AG04449 (cell line): Measurements from ENCODE around the gene HOXA9.
A peak's percentile ranks its signal among the peaks of the same experiment; 100 is the strongest.

Experiments
- CTCF ChIA-PET: fragments of 350-600 bp; formaldehyde crosslinking; extraction: SDS; loops from one replicate; lab custom pipeline; 2021; ENCODE audit warnings: antibody characterized with exemption; lab: Yijun Ruan, JAX
- POLR2A ChIA-PET: fragments of 400-600, 350-600 bp; formaldehyde crosslinking; extraction: SDS; loops from one replicate; lab custom pipeline; 2020; ENCODE audit warnings: antibody characterized with exemption, inconsistent platforms; lab: Yijun Ruan, JAX
- DNase-seq: peaks from one replicate; pipeline ENCODE4 v3.0.0-alpha.2; 2010; ENCODE audit warnings: low read depth, low spot score
- H3K4me3 ChIP-seq: 2 replicates; pipeline ENCODE4 v1.5.1; 2011; ENCODE audit warnings: low read depth, mild to moderate bottlenecking, control low read depth, low read length
- TF ChIP-seq, protein P1 (sequence below): IDR thresholded peaks from one replicate; pipeline ENCODE4 v1.5.1; 2011; ENCODE audit warnings: mild to moderate bottlenecking, moderate library complexity, low read length, control low read depth, inconsistent platforms; ENCODE audit not compliant: insufficient read depth; ENCODE audit errors: missing control alignments

The HOXA9 gene

DNA sequence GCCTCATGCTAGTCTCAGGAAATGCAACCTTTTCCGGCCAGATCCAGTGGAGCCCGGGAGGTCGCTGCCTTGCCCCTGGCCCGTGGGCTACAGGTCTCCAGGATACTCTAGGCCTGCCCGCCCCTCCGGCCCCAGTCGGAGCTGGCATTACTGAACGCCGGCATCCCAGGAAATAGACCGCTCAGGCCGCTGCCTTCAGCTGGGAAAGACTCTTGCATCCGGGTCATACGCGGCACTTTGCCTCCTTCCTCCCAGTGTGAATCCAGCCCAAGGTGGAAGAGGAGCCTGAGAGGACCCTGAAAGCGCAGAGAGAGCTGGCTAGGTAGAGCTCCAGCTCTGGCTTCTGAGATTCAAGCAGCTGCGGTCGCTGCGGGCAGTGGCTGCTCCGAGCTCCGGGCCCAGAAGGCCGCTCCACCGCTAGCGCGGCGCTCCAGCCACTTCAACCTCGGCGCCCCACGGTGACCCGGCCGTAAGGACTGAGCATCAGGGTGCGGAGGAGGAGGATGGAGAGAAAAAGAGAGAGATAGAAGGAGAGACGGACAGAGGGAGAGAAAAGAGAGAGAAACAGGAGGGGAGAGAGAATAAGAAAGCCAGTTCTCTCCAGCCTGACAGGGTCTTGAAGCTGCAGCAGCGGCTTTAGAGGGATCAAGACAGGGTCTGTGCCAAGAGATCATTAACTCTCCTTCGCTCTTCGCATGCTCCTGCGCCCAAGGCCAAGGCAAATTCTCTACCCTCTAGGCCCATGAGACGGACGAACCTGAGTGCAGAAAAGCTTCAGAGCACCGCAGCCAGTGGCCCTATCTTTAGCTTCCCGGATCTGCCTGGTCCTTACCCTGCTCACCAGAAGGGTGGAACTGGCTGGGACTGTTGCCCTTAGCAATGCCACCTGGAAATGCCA is 10.5 kb upstream of the HOXA9 start:
- H3K4me3 ChIP-seq = peak overlapping the region; percentile 75
- no peak for DNase-seq
- TF ChIP-seq, protein P1, sequence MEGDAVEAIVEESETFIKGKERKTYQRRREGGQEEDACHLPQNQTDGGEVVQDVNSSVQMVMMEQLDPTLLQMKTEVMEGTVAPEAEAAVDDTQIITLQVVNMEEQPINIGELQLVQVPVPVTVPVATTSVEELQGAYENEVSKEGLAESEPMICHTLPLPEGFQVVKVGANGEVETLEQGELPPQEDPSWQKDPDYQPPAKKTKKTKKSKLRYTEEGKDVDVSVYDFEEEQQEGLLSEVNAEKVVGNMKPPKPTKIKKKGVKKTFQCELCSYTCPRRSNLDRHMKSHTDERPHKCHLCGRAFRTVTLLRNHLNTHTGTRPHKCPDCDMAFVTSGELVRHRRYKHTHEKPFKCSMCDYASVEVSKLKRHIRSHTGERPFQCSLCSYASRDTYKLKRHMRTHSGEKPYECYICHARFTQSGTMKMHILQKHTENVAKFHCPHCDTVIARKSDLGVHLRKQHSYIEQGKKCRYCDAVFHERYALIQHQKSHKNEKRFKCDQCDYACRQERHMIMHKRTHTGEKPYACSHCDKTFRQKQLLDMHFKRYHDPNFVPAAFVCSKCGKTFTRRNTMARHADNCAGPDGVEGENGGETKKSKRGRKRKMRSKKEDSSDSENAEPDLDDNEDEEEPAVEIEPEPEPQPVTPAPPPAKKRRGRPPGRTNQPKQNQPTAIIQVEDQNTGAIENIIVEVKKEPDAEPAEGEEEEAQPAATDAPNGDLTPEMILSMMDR = no peak
- ChIA-PET CTCF (interaction anchor here (0.9 to 9.5 kb wide), 4 partner anchors 11 to 1283 kb away, joined by 4 to 117 read pairs (median 8); partner anchors contain the start of gene HOXA9), POLR2A (interaction anchor here (0.8 to 5.5 kb wide), 4 partner anchors 6 to 14 kb away, joined by 3 to 53 read pairs (median 23); partner anchors contain the start of gene HOXA9)

DNA sequence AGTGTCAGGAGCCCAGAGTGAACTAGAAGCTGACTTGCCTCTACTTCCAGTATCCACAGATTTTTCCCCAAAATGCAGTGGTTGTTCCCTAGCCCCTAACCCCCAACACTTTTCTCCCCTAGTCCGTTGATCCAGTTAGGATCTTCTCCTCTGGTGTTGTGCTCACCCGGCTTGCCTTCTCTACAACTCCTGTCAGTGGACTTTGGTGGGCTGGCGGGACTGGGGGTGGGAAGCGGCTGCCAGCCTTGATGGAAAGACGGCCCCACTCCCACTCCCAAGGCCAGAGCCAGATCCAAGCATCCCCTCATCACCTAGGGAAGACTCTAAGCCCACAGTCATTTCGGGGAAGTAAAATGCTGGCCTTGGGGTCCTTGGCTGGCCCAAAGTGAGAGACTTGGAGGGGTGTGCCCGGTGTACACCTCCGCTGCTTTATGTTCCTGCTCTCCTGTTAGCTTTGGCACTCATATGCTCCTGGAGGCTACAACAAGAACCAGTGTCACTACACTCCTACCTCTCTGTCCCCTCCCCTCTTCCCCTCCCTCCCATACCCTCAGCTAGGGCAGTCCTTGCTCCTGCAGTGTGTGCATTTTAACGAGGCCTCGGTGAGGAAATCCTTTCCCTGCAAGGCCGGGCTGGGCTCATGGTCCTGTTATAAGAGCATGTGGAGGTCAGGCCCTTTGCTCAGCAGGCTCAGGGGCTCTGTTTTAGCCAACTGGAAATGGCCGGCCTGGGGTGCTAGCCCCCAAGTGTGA is 9.7 kb upstream of the HOXA9 start:
- peak overlapping the region; percentile 75 for H3K4me3 ChIP-seq
- DNase-seq = no peak
- POLR2A ChIA-PET = interaction anchor here (0.8 to 5.5 kb wide), 3 partner anchors 9 to 13 kb away, joined by 3 to 33 read pairs (median 13); partner anchors contain the start of gene HOXA9
- CTCF ChIA-PET = interaction anchor here (0.9 to 9.5 kb wide), 4 partner anchors 11 to 24 kb away, joined by 3 to 117 read pairs (median 6); partner anchors contain the start of genes HOXA13 and HOXA9
- TF ChIP-seq, protein P1 = no peak

DNA sequence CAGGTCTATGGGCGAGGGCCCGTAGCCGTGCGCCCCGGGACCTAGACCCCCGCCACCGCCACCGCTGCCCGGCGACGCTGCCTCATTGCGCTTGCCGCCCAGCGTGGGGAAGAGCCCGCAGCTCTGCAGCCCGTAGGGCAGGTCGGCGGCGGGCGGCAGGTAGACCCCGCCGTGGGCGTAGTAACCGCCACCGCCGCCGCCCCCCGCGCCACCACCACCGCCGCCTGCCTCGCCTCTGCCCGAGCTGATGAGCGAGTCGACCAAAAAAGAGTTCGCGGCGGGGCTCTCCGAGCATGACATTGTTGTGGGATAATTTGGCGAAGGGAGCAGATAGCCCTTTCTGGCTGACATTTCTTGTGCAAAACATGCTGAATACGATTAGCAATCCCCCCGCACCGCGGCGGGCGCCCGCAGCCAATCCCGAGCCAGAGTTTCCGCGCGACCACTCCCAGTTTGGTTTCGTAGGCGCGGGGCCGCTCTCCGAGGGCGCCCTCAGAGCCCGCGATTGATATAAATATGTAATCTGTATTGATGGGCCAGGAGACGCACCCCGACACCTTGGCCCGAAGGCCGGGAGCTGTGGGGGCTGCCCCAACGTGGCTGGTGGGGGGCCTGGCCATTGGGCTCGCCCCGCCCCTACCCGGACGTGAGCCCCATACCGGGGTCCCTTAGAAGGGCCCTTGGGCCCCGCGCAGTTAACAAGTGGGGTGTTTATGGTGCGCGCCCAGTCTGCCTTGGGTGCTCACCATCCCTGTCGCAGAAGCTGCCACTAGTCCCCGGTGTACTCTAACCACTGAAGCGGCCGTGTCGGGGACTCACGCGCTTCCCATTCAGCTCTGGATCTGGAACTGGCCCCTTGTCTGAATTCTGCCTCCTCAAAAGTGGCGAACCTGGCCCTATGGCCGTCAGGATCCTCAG is 8.9 kb upstream of the HOXA9 start, which contains the start of gene HOXA10:
HOXA10 (minus strand) TSS at position 365 of the 918 bp plus-strand sequence; CDS start at position 351, 14 bp downstream.
- TF ChIP-seq, protein P1 = no peak
- ChIA-PET POLR2A (interaction anchor here (2.2 to 5.5 kb wide), 3 partner anchors 8 to 12 kb away, joined by 9 to 33 read pairs (median 13); partner anchors contain the start of genes HOXA11 and HOXA9), CTCF (interaction anchor here (0.9 to 9.5 kb wide), 4 partner anchors 11 to 25 kb away, joined by 3 to 117 read pairs (median 3); partner anchors contain the start of genes HOXA13, HOXA3 and HOXA9)
- peak within 1 kb of the TSS; percentile 75 for H3K4me3 ChIP-seq
- DNase-seq = no peak

DNA sequence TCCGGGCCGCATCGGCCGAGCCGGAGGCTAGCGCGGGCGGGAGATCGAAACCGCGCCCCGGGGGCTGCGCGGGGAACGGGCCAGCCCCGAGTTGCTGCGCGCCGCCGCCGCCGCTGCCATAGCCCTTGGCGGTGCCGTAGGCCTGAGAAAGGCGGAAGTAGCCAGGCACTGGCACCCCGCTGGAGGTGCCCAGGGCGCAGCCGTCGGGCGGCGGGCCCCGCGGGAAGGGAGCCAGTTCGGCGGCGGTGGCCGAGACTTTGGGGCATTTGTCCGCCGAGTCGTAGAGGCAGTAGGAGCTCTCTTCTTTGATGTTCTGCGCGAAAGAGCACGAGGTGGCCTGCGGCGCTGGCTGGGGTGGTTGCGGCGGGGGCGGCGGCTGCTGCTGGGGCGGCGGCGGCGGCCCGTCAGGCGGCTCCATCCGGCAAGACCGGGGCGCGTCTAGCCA is 8.2 kb upstream of the HOXA9 start:
- TF ChIP-seq, protein P1 = no peak
- POLR2A ChIA-PET = interaction anchor here (2.8 to 5.5 kb wide), 2 partner anchors 11 to 12 kb away, joined by 9 to 33 read pairs; partner anchors contain the start of gene HOXA11
- H3K4me3 ChIP-seq = peak overlapping the region; percentile 75
- CTCF ChIA-PET = interaction anchor here (1.3 to 9.5 kb wide), 4 partner anchors 9 to 21 kb away, joined by 3 to 117 read pairs (median 3); partner anchors contain the start of genes HOXA3, HOXA7 and HOXA9
- DNase-seq = no peak
